ENCODE data around the gene IVNS1ABP.
"Not testable (repeated sequence)": the region's sequence is repeated elsewhere in the genome, so short reads cannot be mapped to it uniquely, and the experiment has no call there.

IVNS1ABP gene

GRCh38 chr1:185317034-185317885 is at the start of gene IVNS1ABP:
IVNS1ABP (minus strand) TSS chr1:185317243; CDS start chr1:185309493, 7,750 bp downstream.
- peak; percentile 94 for DNase-seq

GRCh38 chr1:185365951-185366350 is 48.9 kb upstream of the IVNS1ABP start:
- no peak for DNase-seq

GRCh38 chr1:185364528-185364927 is 47.5 kb upstream of the IVNS1ABP start:
- not testable (repeated sequence) for DNase-seq

- no peak for DNase-seq
Observed at GRCh38 chr1:185363205-185363604, 46.2 kb upstream of the IVNS1ABP start.

GRCh38 chr1:185360714-185361113 is 43.7 kb upstream of the IVNS1ABP start:
- DNase-seq, result no peak

GRCh38 chr1:185358957-185359356 is 41.9 kb upstream of the IVNS1ABP start:
- DNase-seq, result no peak

GRCh38 chr1:185355947-185356346 is 38.9 kb upstream of the IVNS1ABP start:
- no peak for DNase-seq

GRCh38 chr1:185353124-185353523 is 36.1 kb upstream of the IVNS1ABP start:
- no peak for DNase-seq

GRCh38 chr1:185351734-185352466 is 34.9 kb upstream of the IVNS1ABP start:
- no peak for DNase-seq

GRCh38 chr1:185350027-185350442 is 33.0 kb upstream of the IVNS1ABP start:
- no peak for DNase-seq

- no peak for DNase-seq
Observed at GRCh38 chr1:185349556-185349955, 32.5 kb upstream of the IVNS1ABP start.

GRCh38 chr1:185348985-185349384 is 31.9 kb upstream of the IVNS1ABP start:
- DNase-seq, result no peak

GRCh38 chr1:185348296-185348695 is 31.3 kb upstream of the IVNS1ABP start:
- no peak for DNase-seq

GRCh38 chr1:185345913-185346720 is 29.1 kb upstream of the IVNS1ABP start:
- DNase-seq, result no peak

GRCh38 chr1:185343306-185343705 is 26.3 kb upstream of the IVNS1ABP start:
- DNase-seq, result no peak

GRCh38 chr1:185342672-185343259 is 25.7 kb upstream of the IVNS1ABP start:
- DNase-seq, result no peak

- no peak for DNase-seq
Observed at GRCh38 chr1:185342017-185342416, 25.0 kb upstream of the IVNS1ABP start.

- no peak for DNase-seq
Observed at GRCh38 chr1:185341196-185341781, 24.2 kb upstream of the IVNS1ABP start.

GRCh38 chr1:185338719-185339622 is 21.9 kb upstream of the IVNS1ABP start:
- peak; percentile 32 for DNase-seq

- DNase-seq, result no peak
Observed at GRCh38 chr1:185337246-185337645, 20.2 kb upstream of the IVNS1ABP start.

GRCh38 chr1:185334182-185334581 is 17.1 kb upstream of the IVNS1ABP start:
- DNase-seq, result no peak
